Measurements from ENCODE around the gene DBNL.

Gene DBNL

GRCh38 chr7:44062180-44062902 lies 17.8 kb downstream of the DBNL start:
- TF ChIP-seq, protein P1, sequence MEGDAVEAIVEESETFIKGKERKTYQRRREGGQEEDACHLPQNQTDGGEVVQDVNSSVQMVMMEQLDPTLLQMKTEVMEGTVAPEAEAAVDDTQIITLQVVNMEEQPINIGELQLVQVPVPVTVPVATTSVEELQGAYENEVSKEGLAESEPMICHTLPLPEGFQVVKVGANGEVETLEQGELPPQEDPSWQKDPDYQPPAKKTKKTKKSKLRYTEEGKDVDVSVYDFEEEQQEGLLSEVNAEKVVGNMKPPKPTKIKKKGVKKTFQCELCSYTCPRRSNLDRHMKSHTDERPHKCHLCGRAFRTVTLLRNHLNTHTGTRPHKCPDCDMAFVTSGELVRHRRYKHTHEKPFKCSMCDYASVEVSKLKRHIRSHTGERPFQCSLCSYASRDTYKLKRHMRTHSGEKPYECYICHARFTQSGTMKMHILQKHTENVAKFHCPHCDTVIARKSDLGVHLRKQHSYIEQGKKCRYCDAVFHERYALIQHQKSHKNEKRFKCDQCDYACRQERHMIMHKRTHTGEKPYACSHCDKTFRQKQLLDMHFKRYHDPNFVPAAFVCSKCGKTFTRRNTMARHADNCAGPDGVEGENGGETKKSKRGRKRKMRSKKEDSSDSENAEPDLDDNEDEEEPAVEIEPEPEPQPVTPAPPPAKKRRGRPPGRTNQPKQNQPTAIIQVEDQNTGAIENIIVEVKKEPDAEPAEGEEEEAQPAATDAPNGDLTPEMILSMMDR (conservative IDR thresholded peaks at IDR 0.05): no peak
- 0 out of 2 replicates have a peak overlapping the region, but pooled peaks have one; percentile 1 for H3K27ac ChIP-seq

DNA sequence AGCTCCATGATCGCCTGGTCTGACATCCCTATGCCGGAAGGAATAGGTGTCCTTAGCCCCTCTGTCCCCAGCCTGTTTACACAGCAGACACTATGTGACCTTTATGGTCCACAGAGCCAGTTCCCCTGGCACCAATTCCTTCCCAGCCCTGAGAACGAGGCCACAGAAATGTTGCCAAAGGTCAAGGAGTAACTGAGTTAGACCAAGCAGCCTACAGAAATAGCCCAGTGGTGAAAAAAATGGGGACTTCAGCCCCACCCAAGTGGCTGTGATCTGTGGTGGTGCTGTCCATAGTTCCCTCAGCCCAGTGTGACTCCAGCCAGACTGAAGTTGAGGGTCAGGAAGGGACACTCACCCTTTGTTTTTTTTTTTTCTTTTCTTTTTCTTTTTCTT lies 18.4 kb downstream of the DBNL start:
- TF ChIP-seq, protein P1 (conservative IDR thresholded peaks at IDR 0.05): no peak
- H3K27ac ChIP-seq: 0 out of 2 replicates have a peak overlapping the region, but pooled peaks have one; percentile 1

DNA sequence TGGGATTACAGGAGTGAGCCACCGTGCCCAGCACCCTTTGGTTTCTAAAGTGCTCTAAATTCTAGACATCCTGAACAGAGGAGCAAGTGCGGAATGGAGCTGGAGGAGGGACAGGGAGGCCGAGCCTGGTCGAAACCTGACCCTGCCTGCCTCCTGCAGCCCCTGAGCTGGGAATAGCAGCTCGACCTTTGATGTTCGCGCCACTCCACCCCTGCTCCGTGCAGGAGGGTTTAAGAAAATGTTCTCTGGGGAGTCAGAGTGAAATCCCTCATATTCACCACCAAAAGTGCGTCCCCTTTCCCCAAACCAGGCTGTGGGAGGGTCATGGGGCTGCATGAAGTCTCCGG lies 19.0 kb downstream of the DBNL start:
- H3K27ac ChIP-seq: no peak overlapping the region
- TF ChIP-seq, protein P1 (conservative IDR thresholded peaks at IDR 0.05): no peak

GRCh38 chr7:44063894-44064651 lies 19.6 kb downstream of the DBNL start:
- TF ChIP-seq, protein P1 (conservative IDR thresholded peaks at IDR 0.05): no peak

GRCh38 chr7:44064791-44065430 lies 20.4 kb downstream of the DBNL start:
- no peak overlapping the region for H3K27ac ChIP-seq
- TF ChIP-seq, protein P1 (conservative IDR thresholded peaks at IDR 0.05): no peak

More at GRCh38 chr7:44063894-44064651, 19.6 kb downstream of the DBNL start:
- no peak overlapping the region for H3K27ac ChIP-seq

DNA sequence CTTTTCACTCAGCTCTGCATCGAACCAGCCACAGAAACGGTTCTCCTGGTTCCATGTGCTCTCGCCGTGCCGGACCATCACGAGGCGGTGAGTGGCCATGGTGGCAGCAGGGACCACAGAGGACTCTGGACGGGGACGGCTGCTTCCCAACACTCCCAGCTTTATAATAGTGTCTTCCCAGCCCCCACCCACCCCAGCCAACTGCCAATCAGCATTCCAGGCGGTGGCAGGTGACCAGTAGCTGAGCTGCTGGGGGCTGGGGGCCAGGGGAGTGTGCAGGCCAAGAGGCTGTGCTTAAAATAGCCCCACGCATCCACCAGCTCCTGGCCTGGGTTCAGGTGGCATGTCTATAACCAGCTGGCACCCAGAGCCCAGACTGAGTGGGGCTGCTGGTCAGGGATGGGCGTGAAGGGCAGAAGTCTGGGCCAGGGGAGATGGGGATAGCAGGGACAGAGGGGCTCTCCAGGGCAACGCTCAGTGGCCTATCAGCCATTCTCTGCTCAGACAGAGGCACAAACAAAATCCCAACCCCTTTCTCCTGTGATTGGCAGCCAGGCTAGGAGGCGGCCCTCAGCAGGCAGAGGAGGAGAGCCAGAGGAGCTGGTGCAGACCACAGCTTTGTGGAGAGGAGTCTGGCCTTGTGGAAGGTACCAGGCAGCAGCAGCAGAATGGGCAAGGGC lies 21.1 kb downstream of the DBNL start, which contains the start of gene PGAM2:
PGAM2 (minus strand) TSS at position 137 of the 680 bp plus-strand sequence; CDS start at position 99, 38 bp downstream.
- TF ChIP-seq, protein P1 (conservative IDR thresholded peaks at IDR 0.05): no peak
- H3K27ac ChIP-seq: no peak within 1 kb of the TSS

GRCh38 chr7:44066111-44066460 lies 21.6 kb downstream of the DBNL start:
- TF ChIP-seq, protein P1 (conservative IDR thresholded peaks at IDR 0.05): no peak
- no peak overlapping the region for H3K27ac ChIP-seq
